ENCODE results near the gene PLXDC1.
"Not testable (repeated sequence)": the region's sequence is repeated elsewhere in the genome, so short reads cannot be mapped to it uniquely, and the experiment has no call there.

PLXDC1 gene

GRCh38 chr17:39138431-39139160, 12.8 kb downstream of the PLXDC1 start:
- DNase-seq (ENCODE audit: low read depth, low spot score) = no peak
- no peak overlapping the region for H3K9ac ChIP-seq (ENCODE audit: insufficient read length, low read depth)
- TF ChIP-seq YY1 (IDR thresholded peaks at IDR 0.05; ENCODE audit: insufficient read depth, insufficient read length) (no peak), ZNF274 (IDR thresholded peaks at IDR 0.05; ENCODE audit: low read depth, low read length) (no peak), SUZ12 (IDR thresholded peaks at IDR 0.05; ENCODE audit: extremely low read depth, insufficient read depth, insufficient read length) (no peak)
- H3K36me3 ChIP-seq (ENCODE audit: insufficient read depth, insufficient read length, low read length) = no peaks in the 10 kb centered on the region
- no peak overlapping the region for H3K4me3 ChIP-seq (ENCODE audit: insufficient read length, low read depth)
- peaks cover 13% of the 10 kb centered on the region for H3K4me1 ChIP-seq (ENCODE audit: insufficient read depth, insufficient read length)
- H3K27me3 ChIP-seq (ENCODE audit: insufficient read depth, insufficient read length) = no peaks in the 10 kb centered on the region
- no peaks in the 10 kb centered on the region for H3K9me3 ChIP-seq (ENCODE audit: insufficient read depth, low read length)

GRCh38 chr17:39134878-39135277, 16.6 kb downstream of the PLXDC1 start:
- H3K27me3 ChIP-seq (ENCODE audit: insufficient read depth, insufficient read length) = no peaks in the 10 kb centered on the region
- H3K9ac ChIP-seq (ENCODE audit: insufficient read length, low read depth) = no peak overlapping the region
- no peaks in the 10 kb centered on the region for H3K9me3 ChIP-seq (ENCODE audit: insufficient read depth, low read length)
- H3K4me1 ChIP-seq (ENCODE audit: insufficient read depth, insufficient read length) = peaks cover 18% of the 10 kb centered on the region
- TF ChIP-seq YY1 (IDR thresholded peaks at IDR 0.05; ENCODE audit: insufficient read depth, insufficient read length) (no peak), SUZ12 (IDR thresholded peaks at IDR 0.05; ENCODE audit: extremely low read depth, insufficient read depth, insufficient read length) (no peak), ZNF274 (IDR thresholded peaks at IDR 0.05; ENCODE audit: low read depth, low read length) (no peak)
- no peak for DNase-seq (ENCODE audit: low read depth, low spot score)
- H3K36me3 ChIP-seq (ENCODE audit: insufficient read depth, insufficient read length, low read length) = no peaks in the 10 kb centered on the region
- H3K4me3 ChIP-seq (ENCODE audit: insufficient read length, low read depth) = no peak overlapping the region

- no peak for TF ChIP-seq YY1 (IDR thresholded peaks at IDR 0.05; ENCODE audit: insufficient read depth, insufficient read length)
- TF ChIP-seq ZNF274 (IDR thresholded peaks at IDR 0.05; ENCODE audit: low read depth, low read length) = no peak
- no peak for TF ChIP-seq SUZ12 (IDR thresholded peaks at IDR 0.05; ENCODE audit: extremely low read depth, insufficient read depth, insufficient read length)
- H3K36me3 ChIP-seq (ENCODE audit: insufficient read depth, insufficient read length, low read length) = no peaks in the 10 kb centered on the region
- peaks cover 8% of the 10 kb centered on the region for H3K4me1 ChIP-seq (ENCODE audit: insufficient read depth, insufficient read length)
- DNase-seq (ENCODE audit: low read depth, low spot score) = no peak
- H3K27me3 ChIP-seq (ENCODE audit: insufficient read depth, insufficient read length) = no peaks in the 10 kb centered on the region
- no peaks in the 10 kb centered on the region for H3K9me3 ChIP-seq (ENCODE audit: insufficient read depth, low read length)
- H3K9ac ChIP-seq (ENCODE audit: insufficient read length, low read depth) = no peak overlapping the region
- H3K4me3 ChIP-seq (ENCODE audit: insufficient read length, low read depth) = no peak overlapping the region
Measured at GRCh38 chr17:39132192-39132610, 19.2 kb downstream of the PLXDC1 start.

- Histone ChIP-seq H3K4me3 (ENCODE audit: insufficient read length, low read depth) (no peak overlapping the region), H3K27me3 (ENCODE audit: insufficient read depth, insufficient read length) (no peaks in the 10 kb centered on the region), H3K36me3 (ENCODE audit: insufficient read depth, insufficient read length, low read length) (no peaks in the 10 kb centered on the region), H3K4me1 (ENCODE audit: insufficient read depth, insufficient read length) (peaks cover 8% of the 10 kb centered on the region), H3K9me3 (ENCODE audit: insufficient read depth, low read length) (no peaks in the 10 kb centered on the region), H3K9ac (ENCODE audit: insufficient read length, low read depth) (no peak overlapping the region)
- no peak for DNase-seq (ENCODE audit: low read depth, low spot score)
- TF ChIP-seq YY1 (IDR thresholded peaks at IDR 0.05; ENCODE audit: insufficient read depth, insufficient read length) (no peak), SUZ12 (IDR thresholded peaks at IDR 0.05; ENCODE audit: extremely low read depth, insufficient read depth, insufficient read length) (no peak), ZNF274 (IDR thresholded peaks at IDR 0.05; ENCODE audit: low read depth, low read length) (no peak)
Measured at GRCh38 chr17:39131616-39132015, 19.8 kb downstream of the PLXDC1 start.

- Histone ChIP-seq H3K9ac (ENCODE audit: insufficient read length, low read depth) (no peak overlapping the region), H3K4me3 (ENCODE audit: insufficient read length, low read depth) (no peak overlapping the region), H3K36me3 (ENCODE audit: insufficient read depth, insufficient read length, low read length) (no peaks in the 10 kb centered on the region), H3K27me3 (ENCODE audit: insufficient read depth, insufficient read length) (no peaks in the 10 kb centered on the region), H3K9me3 (ENCODE audit: insufficient read depth, low read length) (no peaks in the 10 kb centered on the region), H3K4me1 (ENCODE audit: insufficient read depth, insufficient read length) (peaks cover 8% of the 10 kb centered on the region)
- no peak for DNase-seq (ENCODE audit: low read depth, low spot score)
- TF ChIP-seq SUZ12 (IDR thresholded peaks at IDR 0.05; ENCODE audit: extremely low read depth, insufficient read depth, insufficient read length) (no peak), ZNF274 (IDR thresholded peaks at IDR 0.05; ENCODE audit: low read depth, low read length) (no peak), YY1 (IDR thresholded peaks at IDR 0.05; ENCODE audit: insufficient read depth, insufficient read length) (no peak)
Measured at GRCh38 chr17:39130205-39130604, 21.2 kb downstream of the PLXDC1 start.

- not testable (repeated sequence) for H3K4me1 ChIP-seq (ENCODE audit: insufficient read depth, insufficient read length); H3K27me3 ChIP-seq (ENCODE audit: insufficient read depth, insufficient read length); DNase-seq (ENCODE audit: low read depth, low spot score); H3K9me3 ChIP-seq (ENCODE audit: insufficient read depth, low read length); H3K4me3 ChIP-seq (ENCODE audit: insufficient read length, low read depth); H3K36me3 ChIP-seq (ENCODE audit: insufficient read depth, insufficient read length, low read length); H3K9ac ChIP-seq (ENCODE audit: insufficient read length, low read depth)
Measured at GRCh38 chr17:39129544-39129943, 21.9 kb downstream of the PLXDC1 start.

GRCh38 chr17:39126436-39126835, 25.0 kb downstream of the PLXDC1 start:
- TF ChIP-seq ZNF274 (IDR thresholded peaks at IDR 0.05; ENCODE audit: low read depth, low read length) (no peak), SUZ12 (IDR thresholded peaks at IDR 0.05; ENCODE audit: extremely low read depth, insufficient read depth, insufficient read length) (no peak), YY1 (IDR thresholded peaks at IDR 0.05; ENCODE audit: insufficient read depth, insufficient read length) (no peak)
- no peaks in the 10 kb centered on the region for H3K27me3 ChIP-seq (ENCODE audit: insufficient read depth, insufficient read length)
- H3K4me3 ChIP-seq (ENCODE audit: insufficient read length, low read depth) = no peak overlapping the region
- H3K36me3 ChIP-seq (ENCODE audit: insufficient read depth, insufficient read length, low read length) = no peaks in the 10 kb centered on the region
- H3K4me1 ChIP-seq (ENCODE audit: insufficient read depth, insufficient read length) = no peaks in the 10 kb centered on the region
- no peaks in the 10 kb centered on the region for H3K9me3 ChIP-seq (ENCODE audit: insufficient read depth, low read length)
- no peak for DNase-seq (ENCODE audit: low read depth, low spot score)
- H3K9ac ChIP-seq (ENCODE audit: insufficient read length, low read depth) = no peak overlapping the region

All from NT2/D1 (cell line).